ENCODE data around the gene NFE2L2. TPM values are rescaled to one million over a fixed set of nuclear protein-coding genes. Genes with fewer than 3 reads are reported as not detected.
"Not testable (repeated sequence)": the region's sequence is repeated elsewhere in the genome, so short reads cannot be mapped to it uniquely, and the experiment has no call there.

The NFE2L2 gene
- total RNA-seq, 1 donor from 2014 or later, result 179 TPM

DNA sequence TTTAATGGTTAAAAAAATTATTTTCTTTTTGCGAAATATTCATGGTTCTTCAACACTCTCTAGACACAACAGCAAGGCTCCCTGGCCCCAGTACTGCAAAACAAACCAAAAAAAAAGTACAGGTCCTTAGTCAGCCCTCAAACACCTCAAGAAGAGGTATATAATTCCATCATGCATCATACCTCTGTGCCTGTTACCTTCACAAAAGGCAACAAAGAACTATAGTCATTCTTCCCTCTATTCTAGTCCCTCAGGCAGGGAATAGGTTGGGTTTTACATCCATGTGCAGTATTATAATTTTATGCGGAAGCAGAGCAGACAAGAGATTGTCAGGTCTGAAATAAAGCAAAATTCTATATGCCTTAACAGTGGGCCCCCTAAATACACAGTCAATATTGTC lies 8.5 kb downstream of the NFE2L2 start:
- no peak for ATAC-seq

DNA sequence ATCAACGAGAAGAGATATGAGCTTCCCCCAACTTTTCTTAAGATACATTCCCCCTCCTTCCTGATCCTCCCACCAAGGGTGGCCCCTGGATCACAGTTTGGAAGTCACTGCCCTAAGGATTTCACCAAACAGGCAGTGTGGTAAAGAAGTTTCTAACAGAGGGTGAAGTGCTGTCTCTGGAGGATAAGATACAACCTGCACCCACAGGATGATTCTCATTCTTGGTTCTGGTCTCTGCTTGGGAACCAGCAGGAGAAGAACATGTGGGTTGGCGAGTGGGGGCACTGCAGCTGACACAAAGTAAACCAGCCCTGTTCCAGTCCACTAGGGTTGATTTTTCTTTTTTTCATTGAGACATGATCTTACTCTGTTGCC lies 9.3 kb downstream of the NFE2L2 start:
- no peak for ATAC-seq

DNA sequence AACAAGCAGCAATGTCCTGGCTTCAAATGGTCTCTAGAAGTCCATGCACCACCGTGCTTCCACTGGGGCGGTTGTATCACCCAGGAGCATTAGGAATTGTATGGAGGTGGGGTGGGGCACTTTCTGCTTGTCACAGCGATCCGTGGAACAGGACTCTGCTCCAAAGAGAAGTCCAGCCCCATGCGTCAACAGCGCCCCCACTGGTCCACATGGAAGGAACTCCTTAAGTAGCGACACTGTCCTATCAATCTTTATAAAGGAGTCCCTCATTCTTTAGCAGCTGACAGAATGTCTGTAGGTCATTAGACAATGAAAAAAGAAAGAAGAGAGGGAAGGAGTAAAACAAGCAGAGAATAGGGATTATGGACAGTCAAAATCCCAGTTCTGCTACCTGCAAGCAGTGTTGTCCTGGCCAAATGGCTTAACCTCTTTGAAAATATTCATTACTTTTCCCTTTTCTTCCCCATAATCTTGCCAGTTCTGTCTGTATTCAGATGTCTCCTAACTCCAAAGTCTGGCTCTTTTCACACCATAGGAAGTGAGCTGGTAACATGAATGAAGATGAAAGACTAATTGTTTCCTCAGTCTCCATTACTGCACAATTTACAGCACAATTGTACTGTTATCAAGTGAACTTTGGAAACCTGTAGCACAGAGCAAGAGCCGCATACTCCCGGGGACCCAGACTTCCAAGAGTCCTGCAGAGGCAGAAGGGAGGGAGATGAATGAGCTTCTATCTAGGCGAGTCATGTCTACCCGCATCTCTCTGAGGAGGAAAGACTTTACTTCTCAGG lies 9.9 kb downstream of the NFE2L2 start:
- ATAC-seq, result peak; percentile 42

DNA sequence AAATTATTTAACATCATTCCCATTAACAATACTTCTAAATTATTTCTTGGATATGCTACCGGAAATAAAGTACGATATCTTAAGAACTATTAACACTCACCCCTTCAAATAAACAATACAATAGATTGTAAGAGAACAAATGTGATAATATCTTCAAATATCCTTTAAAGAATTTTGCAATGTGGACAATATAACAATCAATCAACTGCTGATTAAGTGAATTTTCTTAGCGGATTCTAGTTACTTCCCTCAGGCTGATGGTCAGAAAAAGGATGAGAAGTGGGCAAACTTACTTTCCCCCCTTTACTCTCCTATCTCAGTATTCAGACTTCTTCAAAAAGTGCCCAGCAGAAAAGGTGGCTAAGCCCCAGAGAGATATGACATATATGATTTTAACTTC lies 10.8 kb downstream of the NFE2L2 start:
- no peak for ATAC-seq

DNA sequence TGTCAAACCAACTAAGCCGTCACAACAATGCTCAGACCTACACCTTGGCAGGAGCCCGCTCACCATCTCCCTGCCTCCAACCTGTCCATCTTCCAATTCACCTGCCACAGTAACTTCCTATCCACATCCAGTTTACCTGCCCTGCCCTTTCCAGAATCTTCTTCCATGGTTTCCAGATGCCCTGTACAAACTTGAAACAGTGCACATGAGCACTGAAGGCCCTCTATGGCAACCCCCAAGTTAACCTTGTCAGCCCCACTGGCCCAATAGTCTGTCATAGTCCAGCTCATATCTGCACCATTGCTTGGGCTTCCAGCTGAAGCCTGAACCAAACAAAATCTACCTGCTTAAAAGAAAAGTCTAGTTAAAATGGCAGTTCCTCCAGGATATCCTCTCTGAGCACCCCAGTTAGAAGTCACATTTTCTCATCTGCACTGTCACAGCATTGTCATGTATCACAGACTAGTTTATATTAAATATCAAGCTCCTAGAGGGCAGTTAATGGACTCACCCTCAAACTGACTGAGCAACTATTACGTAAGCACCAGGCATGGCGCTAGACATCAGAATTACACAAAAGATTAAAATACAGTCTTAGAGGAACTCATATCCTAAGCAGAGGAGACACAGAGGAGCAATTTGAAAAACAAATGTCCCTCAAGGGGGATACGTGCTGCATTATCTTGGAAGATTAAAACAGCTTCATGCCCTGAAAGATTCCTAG lies 11.6 kb downstream of the NFE2L2 start:
- peak; percentile 57 for ATAC-seq

DNA sequence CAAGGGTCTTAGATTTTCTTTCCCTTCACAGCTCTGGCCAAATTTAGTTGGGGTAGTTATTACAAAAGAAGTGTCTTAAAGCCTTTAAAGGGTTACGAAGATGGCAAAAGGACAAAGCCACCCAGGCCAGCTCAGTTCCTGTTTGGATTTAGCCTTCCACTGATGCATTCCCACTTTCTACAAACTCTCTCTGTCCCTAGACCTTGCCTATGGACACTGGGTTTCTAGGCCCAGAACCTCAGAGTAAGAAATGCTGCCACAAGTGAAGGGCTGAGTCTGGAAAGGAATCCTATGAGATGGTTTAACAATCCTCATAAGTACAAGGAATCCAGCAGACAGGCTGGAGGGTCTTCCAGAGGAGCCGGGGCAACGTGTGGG lies 13.4 kb downstream of the NFE2L2 start:
- no peak for ATAC-seq

DNA sequence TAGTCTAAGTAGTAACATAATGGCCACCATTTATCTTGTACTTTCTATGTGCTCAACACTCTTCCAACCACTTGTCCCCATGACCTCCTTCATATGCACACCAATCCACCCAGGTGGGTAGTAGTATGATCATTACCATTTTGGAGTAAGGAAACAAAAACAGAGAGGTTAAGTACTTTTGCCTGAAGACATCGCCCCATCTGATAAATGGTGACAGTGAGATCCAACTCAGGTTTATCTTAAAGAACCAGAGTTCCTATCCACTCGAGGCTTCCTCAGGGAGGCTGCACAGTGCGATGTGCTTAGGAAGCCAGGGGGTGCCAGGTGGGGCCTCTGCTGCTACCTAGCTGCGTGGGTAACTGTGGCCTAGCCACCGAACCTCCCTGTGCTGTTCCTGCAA lies 14.1 kb downstream of the NFE2L2 start:
- ATAC-seq, result no peak

DNA sequence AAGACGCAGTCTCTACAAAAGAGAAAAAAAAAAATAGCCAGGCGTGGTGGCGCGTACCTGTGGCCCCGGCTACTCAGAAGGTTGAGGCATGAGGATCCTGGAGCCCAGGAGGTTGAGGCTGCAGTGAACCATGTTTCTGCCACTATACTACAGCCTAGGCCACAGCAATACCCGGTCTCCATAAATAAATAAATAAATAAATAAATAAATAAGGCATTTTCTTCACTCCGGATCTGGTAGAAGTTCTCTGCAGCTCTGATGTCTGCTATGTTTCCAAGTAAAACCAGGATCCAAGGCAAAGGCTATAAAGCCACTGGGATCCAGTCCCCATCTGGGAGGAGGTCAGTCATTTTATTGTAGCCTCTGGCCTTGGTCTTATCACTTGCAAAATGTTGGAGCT lies 15.5 kb downstream of the NFE2L2 start:
- ATAC-seq, result no peak

DNA sequence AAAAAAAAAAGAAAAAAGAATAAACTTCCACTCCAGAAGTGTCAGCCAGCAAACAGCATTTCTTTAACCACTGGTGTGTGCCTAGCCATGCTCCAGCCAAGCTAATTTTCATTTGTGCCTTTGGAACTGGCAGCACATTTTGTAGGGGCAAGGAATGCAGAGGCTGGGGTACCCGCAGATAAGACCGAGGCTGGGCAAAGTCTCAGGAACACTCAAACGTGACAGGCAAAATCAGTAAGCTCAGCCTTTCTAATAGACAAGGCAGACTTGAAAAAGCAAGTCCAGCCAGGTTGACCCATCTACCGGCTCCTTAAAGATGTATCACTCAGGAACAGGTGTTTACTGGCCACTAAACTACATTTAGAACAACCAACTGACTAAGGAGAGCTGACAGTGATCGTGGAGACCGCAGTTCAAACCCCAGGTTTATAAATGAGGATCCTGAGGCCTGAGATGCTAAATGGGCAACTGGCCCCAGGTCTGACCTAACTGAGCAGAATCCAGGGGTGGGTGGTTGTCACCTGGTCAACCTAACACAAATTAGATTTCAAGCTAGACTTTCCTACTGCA lies 16.7 kb downstream of the NFE2L2 start:
- ATAC-seq, result no peak

DNA sequence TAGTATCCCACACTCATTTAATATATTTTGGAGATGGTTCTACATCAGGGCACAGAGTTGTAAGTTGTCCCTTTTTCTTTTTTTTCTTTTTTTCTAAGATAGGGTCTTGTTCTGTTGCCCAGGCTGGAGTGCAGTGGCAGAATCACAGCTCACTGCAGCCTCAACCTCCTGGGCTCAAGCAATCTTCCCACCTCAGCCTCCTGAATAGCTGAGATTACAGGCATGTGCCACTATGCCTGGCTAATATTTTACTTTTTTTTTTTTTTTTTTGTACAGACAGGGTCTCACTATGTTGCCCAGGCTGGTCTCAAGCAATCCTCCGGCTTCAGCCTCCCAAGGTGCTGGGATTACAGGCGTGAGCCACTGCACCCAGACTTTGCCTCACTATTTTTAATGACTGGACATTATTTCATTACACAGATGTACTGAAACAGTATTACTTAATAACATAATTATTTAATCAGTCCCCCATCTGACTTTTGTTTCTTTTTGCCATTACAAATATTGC lies 17.9 kb downstream of the NFE2L2 start:
- not testable (repeated sequence) for ATAC-seq

DNA sequence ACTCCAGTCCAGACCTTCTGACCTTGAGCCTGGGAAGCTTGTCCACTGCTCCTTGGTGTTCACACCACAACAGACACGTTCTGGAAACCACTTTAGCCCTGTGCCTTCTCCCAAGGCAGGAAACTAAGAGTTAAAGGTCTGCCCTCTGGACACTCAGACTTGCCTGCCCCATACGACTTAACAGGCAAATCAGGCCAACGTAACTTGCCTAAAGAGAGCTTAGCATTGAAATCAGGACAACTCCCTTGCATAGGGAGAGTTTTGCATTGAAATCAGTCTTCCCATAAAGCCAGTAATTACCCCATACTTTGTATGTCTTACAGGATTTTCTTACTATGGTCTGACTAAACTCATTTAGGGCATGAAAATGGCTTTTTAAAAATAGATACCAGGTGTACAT lies 18.5 kb downstream of the NFE2L2 start:
- no peak for ATAC-seq

DNA sequence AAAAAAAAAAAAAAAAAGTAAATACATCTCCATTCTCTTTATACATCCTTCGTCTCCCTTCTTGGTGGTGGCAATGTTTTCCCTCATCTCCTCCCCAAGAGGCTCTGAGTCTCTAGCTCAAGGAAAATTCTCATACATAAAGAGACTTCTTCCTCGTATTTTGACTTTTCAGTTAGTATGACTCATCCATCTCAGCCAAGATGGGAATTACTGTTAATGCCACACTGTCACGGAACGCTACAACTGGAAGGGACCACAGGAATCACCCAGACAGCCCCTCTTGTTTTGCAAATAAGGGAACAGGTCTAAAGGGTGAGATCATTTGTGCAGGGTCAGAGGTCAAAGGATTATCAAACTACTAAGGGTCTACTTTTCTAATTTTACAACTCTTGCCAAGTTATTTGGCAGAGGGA lies 19.5 kb downstream of the NFE2L2 start:
- ATAC-seq, result peak; percentile 56

DNA sequence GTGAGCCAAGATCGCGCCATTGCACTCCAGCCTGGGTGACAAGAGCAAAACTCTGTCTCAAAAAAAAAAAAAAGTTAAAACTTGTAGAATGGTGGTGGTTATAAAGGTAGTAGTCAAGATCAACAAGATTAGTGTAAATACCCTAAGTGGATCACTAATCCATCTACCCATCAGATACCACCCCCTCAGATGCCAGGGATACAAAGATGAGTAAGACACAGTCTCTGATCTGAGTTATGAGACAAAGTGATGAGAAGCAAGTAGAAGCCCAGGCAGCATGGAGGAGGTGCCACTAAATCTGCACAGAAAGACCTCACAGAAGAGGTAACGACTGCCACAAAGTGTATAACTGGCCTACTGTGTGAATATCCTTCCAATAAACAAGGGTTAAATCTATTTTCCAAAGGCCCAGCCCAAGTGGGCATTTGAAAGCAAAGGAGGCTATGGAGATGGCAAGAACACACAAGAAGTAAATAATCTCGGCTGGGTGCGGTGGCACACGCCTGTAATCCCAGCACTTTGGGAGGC lies 20.2 kb downstream of the NFE2L2 start:
- no peak for ATAC-seq

DNA sequence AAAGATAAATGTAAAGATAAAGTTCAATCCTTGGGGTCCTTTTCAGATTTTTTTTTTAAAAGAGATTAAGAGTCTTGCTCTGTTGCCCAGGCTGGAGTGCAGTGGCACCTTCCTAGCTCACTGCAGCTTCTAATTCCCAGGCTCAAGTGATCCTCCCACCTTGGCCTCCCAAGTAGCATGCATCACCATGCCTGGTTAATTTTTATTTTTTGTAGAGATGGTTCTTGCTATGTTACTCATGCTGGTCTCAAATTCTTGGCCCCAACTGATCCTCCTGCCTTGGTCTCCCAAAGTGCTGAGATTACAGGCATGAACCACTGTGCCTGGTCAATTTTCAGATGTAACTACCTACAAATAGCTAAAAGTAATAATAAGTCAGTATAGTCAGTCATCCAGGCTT lies 21.1 kb downstream of the NFE2L2 start:
- no peak for ATAC-seq

DNA sequence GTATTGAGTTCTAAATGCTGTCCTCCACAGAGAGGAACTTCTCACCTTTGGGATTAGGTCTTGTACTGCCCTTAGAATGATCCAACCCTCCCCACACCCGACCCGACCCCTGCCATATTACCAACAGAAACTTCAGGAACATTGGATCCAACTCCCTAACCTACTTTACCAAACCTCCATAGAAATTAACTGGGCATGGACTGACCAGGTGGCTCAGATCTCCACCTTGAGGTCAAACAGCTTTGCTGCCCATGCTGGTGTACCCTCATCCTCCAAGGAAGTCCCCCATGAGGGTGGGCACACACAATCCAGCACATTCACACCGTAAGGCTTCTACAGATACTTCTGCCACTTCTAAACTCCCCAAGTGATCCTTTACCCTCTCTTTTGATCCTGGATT lies 21.5 kb downstream of the NFE2L2 start:
- ATAC-seq, result no peak

DNA sequence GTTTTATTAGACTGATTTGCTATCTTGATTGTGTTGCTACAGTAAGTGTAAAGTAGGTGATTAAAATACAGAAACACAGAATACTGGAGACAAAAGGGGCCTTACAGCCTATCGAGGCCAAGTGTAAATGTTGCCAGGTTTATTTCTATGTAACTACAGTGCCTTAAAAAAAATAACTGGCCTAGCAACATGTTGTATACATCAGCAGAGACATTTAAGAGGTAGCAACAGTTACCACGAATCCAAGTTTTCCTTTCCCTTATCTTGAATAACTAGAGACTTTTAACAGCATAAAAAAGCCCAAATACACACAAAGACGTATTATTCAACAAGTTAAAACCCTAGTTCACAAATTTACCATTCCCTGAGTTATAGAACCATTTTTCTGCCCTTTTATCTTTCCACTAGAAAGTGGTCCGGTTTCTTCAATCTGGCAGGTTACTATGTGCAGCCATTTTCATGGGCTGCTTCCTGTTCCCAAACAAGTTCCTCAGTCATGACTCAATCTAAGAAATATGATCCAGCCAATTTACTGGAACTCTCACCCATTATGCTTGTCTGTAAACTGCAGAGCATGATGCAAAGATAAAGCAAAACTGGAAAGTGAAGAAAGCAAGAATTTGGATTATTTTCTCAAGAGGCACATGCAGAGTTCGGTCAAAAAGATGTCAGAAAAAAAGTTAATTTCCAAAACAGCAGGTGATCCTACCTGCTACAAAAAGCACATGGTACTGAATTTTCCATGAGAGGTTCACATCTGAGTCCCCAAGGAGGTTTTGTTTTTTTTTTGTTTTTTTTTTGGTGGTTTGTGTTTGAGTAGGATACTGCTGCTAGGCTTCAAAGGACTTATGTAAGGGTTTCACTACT lies 22.2 kb downstream of the NFE2L2 start:
- ATAC-seq, result peak; percentile 76

DNA sequence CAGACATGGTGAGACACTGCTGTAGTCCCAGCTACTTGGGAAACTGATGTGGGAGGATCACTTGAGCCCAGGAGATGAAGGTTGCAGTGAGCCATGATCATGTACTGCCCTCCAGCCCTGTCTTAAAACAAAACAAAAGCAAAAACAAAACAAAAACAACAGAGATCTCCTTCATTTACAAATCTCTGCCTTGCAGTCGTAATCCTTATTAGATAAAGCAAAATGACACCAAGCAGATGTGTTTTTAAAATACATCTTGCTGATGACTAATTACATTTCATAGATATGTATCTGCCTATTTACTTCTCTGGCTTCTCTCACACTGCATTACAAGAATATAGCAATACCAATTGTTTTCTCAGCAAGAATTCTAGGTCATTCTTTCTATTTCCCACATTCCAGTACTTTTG lies 22.8 kb downstream of the NFE2L2 start:
- no peak for ATAC-seq

DNA sequence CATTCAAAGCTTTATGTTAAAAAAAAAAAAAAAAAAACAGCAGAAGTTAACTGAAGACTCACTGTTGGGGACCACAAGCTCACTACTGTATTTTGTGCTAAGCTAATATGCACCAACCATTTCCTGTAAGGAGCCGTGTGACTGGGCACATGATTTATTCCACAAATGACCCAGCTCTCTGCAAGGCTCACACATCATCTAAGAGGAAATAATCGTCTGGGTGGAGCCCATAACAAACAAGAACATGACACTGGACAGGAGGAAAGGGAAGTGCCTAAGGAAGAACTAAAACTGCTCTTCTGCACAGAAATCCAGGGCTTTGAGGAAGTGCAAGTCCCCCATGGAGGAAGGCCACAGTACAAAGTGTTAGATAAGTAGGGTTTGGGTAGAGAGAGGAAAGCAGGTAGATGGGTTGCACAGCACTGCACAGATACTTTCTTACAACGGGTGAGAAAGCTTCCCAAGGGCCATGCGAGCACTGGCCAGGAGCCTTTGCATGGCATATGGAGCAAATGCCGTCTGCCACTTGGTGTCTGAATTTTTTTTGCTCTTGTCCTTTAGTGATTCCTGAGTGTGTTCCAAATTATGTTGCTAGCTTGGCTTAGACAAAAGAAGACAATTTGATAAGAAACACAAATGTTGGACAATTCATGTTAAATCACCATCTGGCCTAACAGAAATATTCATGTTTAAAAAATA lies 24.4 kb downstream of the NFE2L2 start:
- ATAC-seq, result peak; percentile 85

DNA sequence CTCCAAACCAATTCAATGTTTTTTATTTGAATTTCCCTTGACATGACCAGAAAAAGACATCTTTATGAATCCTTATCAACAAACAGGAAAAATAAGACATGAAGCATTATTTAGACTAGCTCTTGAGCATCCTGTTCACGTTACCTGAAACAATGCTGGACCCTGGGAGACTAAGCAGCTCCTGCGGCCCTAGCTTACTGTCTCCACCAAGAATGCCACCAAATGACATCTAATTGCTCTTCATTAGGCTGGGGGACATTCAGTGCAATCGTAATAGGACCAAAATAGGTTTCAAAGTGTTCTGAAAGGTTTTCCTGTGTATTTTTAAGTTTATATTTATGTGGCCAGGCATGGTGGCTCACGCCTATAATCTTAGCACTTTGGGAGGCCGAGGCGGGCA lies 25.5 kb downstream of the NFE2L2 start:
- no peak for ATAC-seq

DNA sequence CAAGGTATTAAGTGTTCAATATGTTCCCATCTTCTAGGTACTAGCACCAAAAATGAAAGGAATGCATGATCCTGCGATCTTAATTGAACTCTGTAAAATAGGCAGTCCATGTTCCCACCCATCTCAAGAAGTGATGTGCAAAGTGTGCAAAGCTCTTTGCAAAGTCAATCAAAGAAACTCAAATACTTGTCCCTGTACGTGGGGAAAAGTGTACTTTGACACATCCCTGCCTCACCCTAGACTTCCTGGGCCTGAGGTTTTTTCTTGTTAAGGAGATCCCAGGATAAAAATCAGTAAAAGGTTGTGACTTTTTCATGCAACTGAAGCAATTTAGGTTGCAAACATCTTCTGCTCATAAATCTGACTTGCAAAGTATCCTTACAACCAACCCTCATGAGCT lies 26.6 kb downstream of the NFE2L2 start:
- ATAC-seq, result no peak

DNA sequence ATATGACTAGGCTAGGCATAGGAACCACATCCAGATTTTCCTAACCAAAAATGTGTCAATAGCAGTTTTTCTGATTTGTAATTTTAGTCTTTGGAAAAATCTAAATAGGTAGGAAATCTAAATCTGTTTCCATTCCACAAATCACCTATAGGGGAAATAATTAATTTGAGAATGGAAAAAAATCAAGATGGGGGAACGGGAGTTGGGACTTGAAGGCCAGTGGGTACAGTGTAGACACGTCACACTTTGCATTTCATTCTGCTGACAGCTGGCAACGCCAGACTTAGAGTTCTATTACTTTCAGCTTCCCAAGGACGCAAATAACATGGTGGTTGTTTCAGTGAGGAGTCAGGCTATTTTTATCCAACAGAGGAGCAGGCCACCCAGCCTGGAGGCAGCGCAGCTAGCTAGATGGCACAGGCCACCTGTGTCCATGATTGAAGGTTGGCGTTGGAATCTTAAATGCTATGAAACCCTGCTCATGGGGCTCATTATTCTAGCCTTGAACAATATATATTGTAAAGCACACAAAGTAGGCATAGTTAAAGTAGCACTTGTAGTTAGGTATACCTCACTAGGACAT lies 28.6 kb downstream of the NFE2L2 start:
- no peak for ATAC-seq

DNA sequence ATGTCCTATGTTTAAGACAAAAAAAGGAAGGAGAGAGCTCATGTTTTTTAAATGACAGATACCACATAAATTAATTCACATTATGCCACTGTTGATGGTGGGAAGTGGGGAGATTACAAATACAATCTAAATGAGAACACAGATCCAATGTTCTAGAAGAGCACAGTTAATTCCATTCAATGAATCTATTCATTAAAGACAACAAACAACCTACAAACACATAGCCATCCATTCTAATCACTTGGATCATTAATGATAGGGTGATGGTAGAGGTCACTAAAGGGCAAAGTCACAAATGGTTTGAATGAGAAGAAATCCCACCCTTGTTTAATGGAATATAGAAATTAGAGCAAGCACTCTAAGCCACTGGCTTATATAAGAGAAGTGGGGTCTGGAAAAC lies 30.3 kb downstream of the NFE2L2 start:
- no peak for ATAC-seq

Measured in esophagus mucosa (tissue), 1 donor.